Measurements from ENCODE around the gene SRGAP1. TPM values are rescaled to one million over a fixed set of nuclear protein-coding genes. Genes with fewer than 3 reads are reported as not detected.
A peak's percentile ranks its signal among the peaks of the same experiment; 100 is the strongest.

The SRGAP1 gene
- total RNA-seq, 1 experiment from 2014 or later = 28.3 TPM

GRCh38 chr12:63915105-63915800 lies 70.8 kb downstream of the SRGAP1 start:
- Mint-ChIP-seq H3K27ac (ENCODE audit: unreplicated experiment) (peak overlapping the region; percentile 94), H3K36me3 (ENCODE audit: insufficient read depth, unreplicated experiment) (peaks cover 19% of the 10 kb centered on the region), H3K9me3 (ENCODE audit: low read depth, unreplicated experiment) (peaks cover 2% of the 10 kb centered on the region), H3K4me1 (ENCODE audit: low read depth, unreplicated experiment) (peaks cover 78% of the 10 kb centered on the region), H3K27me3 (ENCODE audit: unreplicated experiment) (no peaks in the 10 kb centered on the region), H3K4me3 (ENCODE audit: low read depth, unreplicated experiment) (no peak overlapping the region)
- TF ChIP-seq, protein P1, sequence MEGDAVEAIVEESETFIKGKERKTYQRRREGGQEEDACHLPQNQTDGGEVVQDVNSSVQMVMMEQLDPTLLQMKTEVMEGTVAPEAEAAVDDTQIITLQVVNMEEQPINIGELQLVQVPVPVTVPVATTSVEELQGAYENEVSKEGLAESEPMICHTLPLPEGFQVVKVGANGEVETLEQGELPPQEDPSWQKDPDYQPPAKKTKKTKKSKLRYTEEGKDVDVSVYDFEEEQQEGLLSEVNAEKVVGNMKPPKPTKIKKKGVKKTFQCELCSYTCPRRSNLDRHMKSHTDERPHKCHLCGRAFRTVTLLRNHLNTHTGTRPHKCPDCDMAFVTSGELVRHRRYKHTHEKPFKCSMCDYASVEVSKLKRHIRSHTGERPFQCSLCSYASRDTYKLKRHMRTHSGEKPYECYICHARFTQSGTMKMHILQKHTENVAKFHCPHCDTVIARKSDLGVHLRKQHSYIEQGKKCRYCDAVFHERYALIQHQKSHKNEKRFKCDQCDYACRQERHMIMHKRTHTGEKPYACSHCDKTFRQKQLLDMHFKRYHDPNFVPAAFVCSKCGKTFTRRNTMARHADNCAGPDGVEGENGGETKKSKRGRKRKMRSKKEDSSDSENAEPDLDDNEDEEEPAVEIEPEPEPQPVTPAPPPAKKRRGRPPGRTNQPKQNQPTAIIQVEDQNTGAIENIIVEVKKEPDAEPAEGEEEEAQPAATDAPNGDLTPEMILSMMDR (IDR thresholded peaks at IDR 0.05; ENCODE audit: unreplicated experiment) = no peak
- BruUV-seq (replicated peaks) = no TSS peak
- intact Hi-C loops (cut with micrococcal nuclease; ENCODE audit: unreplicated experiment) = loop anchor here (2.0 to 10.0 kb wide), 5 partner anchors 14 to 307 kb away; partner anchors contain the start of gene KICS2
- CTCF ChIA-PET = interaction anchor here (0.7 to 1.2 kb wide), 2 partner anchors 41 to 1295 kb away, joined by 3 read pairs; no protein-coding TSS in a partner anchor
- peak; percentile 26 for DNase-seq

GRCh38 chr12:63916561-63917476 lies 72.3 kb downstream of the SRGAP1 start:
- TF ChIP-seq, protein P1 (IDR thresholded peaks at IDR 0.05; ENCODE audit: unreplicated experiment) = no peak
- CTCF ChIA-PET = interaction anchor here (0.7 to 2.2 kb wide), 4 partner anchors 15 to 72 kb away, joined by 3 to 14 read pairs (median 7); partner anchors contain the start of gene SRGAP1
- peak overlapping the region; percentile 11 for H3K4me3 Mint-ChIP-seq (ENCODE audit: low read depth, unreplicated experiment)
- H3K27ac Mint-ChIP-seq (ENCODE audit: unreplicated experiment) = peak overlapping the region; percentile 94
- H3K4me1 Mint-ChIP-seq (ENCODE audit: low read depth, unreplicated experiment) = peaks cover 87% of the 10 kb centered on the region
- no peaks in the 10 kb centered on the region for H3K27me3 Mint-ChIP-seq (ENCODE audit: unreplicated experiment)
- DNase-seq = no peak
- no TSS peak for BruUV-seq (replicated peaks)
- H3K9me3 Mint-ChIP-seq (ENCODE audit: low read depth, unreplicated experiment) = peaks cover 6% of the 10 kb centered on the region
- intact Hi-C loops (cut with micrococcal nuclease; ENCODE audit: unreplicated experiment) = loop anchor here (5.0 to 10.0 kb wide), 4 partner anchors 55 to 305 kb away; partner anchors contain the start of gene KICS2
- H3K36me3 Mint-ChIP-seq (ENCODE audit: insufficient read depth, unreplicated experiment) = peaks cover 19% of the 10 kb centered on the region

DNA sequence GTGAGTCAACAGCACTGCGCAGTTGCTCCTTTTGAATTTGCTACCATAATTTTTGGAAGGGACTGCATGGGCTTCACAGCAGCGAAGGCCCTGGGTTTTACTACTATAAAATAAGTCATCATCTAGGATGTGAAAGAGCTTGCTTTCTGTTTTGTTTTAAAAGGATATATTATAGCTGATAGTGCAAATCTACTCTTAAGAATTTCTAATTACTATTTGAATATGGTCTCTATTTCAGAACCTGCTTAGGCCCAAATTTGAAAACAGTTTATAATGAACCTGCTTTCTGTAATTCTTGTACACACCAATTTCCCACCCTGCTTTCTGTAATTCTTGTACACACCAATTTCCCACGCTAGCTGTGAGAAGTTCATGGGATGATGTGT lies 73.0 kb downstream of the SRGAP1 start:
- no peaks in the 10 kb centered on the region for H3K27me3 Mint-ChIP-seq (ENCODE audit: unreplicated experiment)
- H3K4me3 Mint-ChIP-seq (ENCODE audit: low read depth, unreplicated experiment) = no peak overlapping the region
- H3K9me3 Mint-ChIP-seq (ENCODE audit: low read depth, unreplicated experiment) = peaks cover 6% of the 10 kb centered on the region
- DNase-seq = no peak
- peaks cover 87% of the 10 kb centered on the region for H3K4me1 Mint-ChIP-seq (ENCODE audit: low read depth, unreplicated experiment)
- peaks cover 19% of the 10 kb centered on the region for H3K36me3 Mint-ChIP-seq (ENCODE audit: insufficient read depth, unreplicated experiment)
- peak overlapping the region; percentile 89 for H3K27ac Mint-ChIP-seq (ENCODE audit: unreplicated experiment)
- BruUV-seq (replicated peaks) = TSS peak; percentile 98
- intact Hi-C loops (cut with micrococcal nuclease; ENCODE audit: unreplicated experiment) = loop anchor here (5.0 to 10.0 kb wide), 4 partner anchors 55 to 305 kb away; partner anchors contain the start of gene KICS2
- CTCF ChIA-PET = interaction anchor here (1.5 to 2.2 kb wide), 3 partner anchors 16 to 72 kb away, joined by 6 to 14 read pairs (median 8); partner anchors contain the start of gene SRGAP1
- TF ChIP-seq, protein P1 (IDR thresholded peaks at IDR 0.05; ENCODE audit: unreplicated experiment) = no peak
